K562 (cell line): Measurements from ENCODE around the gene AFF3. TPM values are rescaled to one million over a fixed set of nuclear protein-coding genes. Genes with fewer than 3 reads are reported as not detected.

Experiments
- ATAC-seq: fragments of 200-7000 bp; cut with Tn5 transposase; 3 replicates; pipeline ENCODE4 v1.9.1; 2020; ENCODE audit warnings: moderate library complexity
- BruUV-seq: library from RNA; stranded (reverse); fragments of 400-500 nt; replicated peaks from 2 replicates; lab custom pipeline; 2021; lab: Mats Ljungman, UMichigan
- CTCF ChIA-PET: fragments of 300-600 bp; formaldehyde crosslinking; extraction: SDS; loops from one replicate; lab custom pipeline; 2021; ENCODE audit warnings: low intra/inter-chr PET ratio; lab: Yijun Ruan, JAX
- POLR2A ChIA-PET: fragments of 300-600, 350-650 bp; sonication (Branson Sonifier 250); formaldehyde crosslinking; extraction: SDS; loops from one replicate; lab custom pipeline; 2021; ENCODE audit warnings: antibody characterized with exemption, inconsistent platforms; lab: Yijun Ruan, JAX
- DNase-seq, 4 experiments: peaks; one replicate each; pipeline versions ENCODE4 v3.0.0 to v3.0.0-alpha.2; 2011 to 2018; ENCODE audit warnings: low spot score in 3 of 4, mixed read lengths in 3 of 4; ENCODE audit errors: extremely low read depth in 1 of 4
- FAIRE-seq: peaks from 2 replicates; lab custom pipeline; 2011; peaks lifted over from hg19 to GRCh38; lab: Jason Lieb, UNC
- H2AFZ ChIP-seq: 2 replicates; pipeline ENCODE4 v1.6.0; 2011; ENCODE audit warnings: low read depth, low read length, control low read depth, inconsistent platforms
- H3K27ac ChIP-seq: fragments of 200-600 bp; 3 replicates; pipeline ENCODE4 v1.8.0; 2011; ENCODE audit warnings: low read depth, mild to moderate bottlenecking, control low read depth, inconsistent platforms, low read length, moderate library complexity, mixed read lengths; ENCODE audit errors: extremely low read depth
- H3K27me3 ChIP-seq, 2 experiments: fragments of 300-600 bp in 1 of 2; 2 replicates in 1 of 2; 3 replicates in 1 of 2; pipeline versions ENCODE4 v1.6.0 to v1.8.0; 2011; ENCODE audit warnings: inconsistent platforms in 2 of 2, low read length in 2 of 2, mild to moderate bottlenecking in 1 of 2, mixed read lengths in 1 of 2, moderate library complexity in 1 of 2; ENCODE audit not compliant: control insufficient read depth in 2 of 2, insufficient read depth in 2 of 2
- H3K36me3 ChIP-seq: fragments of 300-600 bp; 3 replicates; pipeline ENCODE4 v1.8.0; 2011; ENCODE audit warnings: mild to moderate bottlenecking, low read length, inconsistent platforms; ENCODE audit not compliant: control insufficient read depth, insufficient read depth
- H3K4me1 ChIP-seq, 2 experiments: fragments of 200-600 bp in 1 of 2; replicated peaks in 1 of 2; 2 replicates in 1 of 2; 3 replicates in 1 of 2; pipeline versions ENCODE4 v1.5.1 to v1.8.0; 2011; ENCODE audit warnings: inconsistent platforms in 2 of 2, low read length in 2 of 2, mild to moderate bottlenecking in 1 of 2, mixed read lengths in 1 of 2, moderate library complexity in 1 of 2; ENCODE audit not compliant: control insufficient read depth in 2 of 2, insufficient read depth in 2 of 2
- H3K4me2 ChIP-seq: 2 replicates; pipeline ENCODE4 v1.6.1; 2011; ENCODE audit warnings: low read length, control low read depth, inconsistent platforms, mixed read lengths; ENCODE audit not compliant: insufficient read depth
- H3K4me3 ChIP-seq: fragments of 200-600 bp; sonication (generic), shearing (Covaris generic); 2 replicates; pipeline ENCODE4 v1.5.1; 2016; ENCODE audit warnings: control low read depth, inconsistent platforms
- H3K79me2 ChIP-seq: fragments of 200-600 bp; 3 replicates; pipeline ENCODE4 v1.8.0; 2011; ENCODE audit warnings: low read length, inconsistent platforms; ENCODE audit not compliant: control insufficient read depth, insufficient read depth
- H3K9ac ChIP-seq, 2 experiments: 2 replicates each; pipeline versions ENCODE4 v1.6.0 to v1.6.1; 2011; ENCODE audit warnings: low read depth in 2 of 2, low read length in 2 of 2, control low read depth in 1 of 2, inconsistent platforms in 1 of 2, mild to moderate bottlenecking in 1 of 2, mixed read lengths in 1 of 2; ENCODE audit not compliant: insufficient read depth in 1 of 2
- H3K9me1 ChIP-seq: one replicate; pipeline ENCODE4 v1.6.0; 2011; ENCODE audit warnings: inconsistent platforms, mild to moderate bottlenecking, low read length, moderate library complexity; ENCODE audit not compliant: control insufficient read depth, insufficient read depth
- H3K9me3 ChIP-seq: replicated peaks from 2 replicates; pipeline ENCODE4 v1.5.1; 2011; ENCODE audit warnings: low read depth, low read length, inconsistent platforms; ENCODE audit not compliant: control insufficient read depth, insufficient read depth
- H4K20me1 ChIP-seq: replicated peaks from 2 replicates; pipeline ENCODE4 v1.6.1; 2011; ENCODE audit warnings: low read length, inconsistent platforms, mixed read lengths; ENCODE audit not compliant: control insufficient read depth, insufficient read depth
- ELF4 ChIP-seq: fragments of 450-650 bp; formaldehyde crosslinking; IDR thresholded peaks from 2 replicates; pipeline ENCODE4 v1.4.0; 2022; ENCODE audit warnings: missing genetic modification characterization
- FOSL1 ChIP-seq: fragments of 200-800 bp; sonication (Bioruptor generic); conservative IDR thresholded peaks from 2 replicates; pipeline ENCODE4 v1.6.1; 2016; ENCODE audit warnings: missing genetic modification characterization, missing compliant biosample characterization
- MCM2 ChIP-seq: fragments of 450-650 bp; IDR thresholded peaks from 2 replicates; pipeline ENCODE4 v1.6.1; 2017; ENCODE audit warnings: low read depth, mild to moderate bottlenecking
- PTRF ChIP-seq: fragments of 450-650 bp; IDR thresholded peaks from 2 replicates; pipeline ENCODE4 v1.6.1; 2016; ENCODE audit warnings: mild to moderate bottlenecking, missing genetic modification characterization, missing compliant biosample characterization
- SMAD4 ChIP-seq: fragments of 250-450 bp; sonication (Bioruptor Pico); conservative IDR thresholded peaks from 2 replicates; pipeline ENCODE4 v1.8.0; 2021; ENCODE audit warnings: inconsistent platforms, mild to moderate bottlenecking, moderate library complexity
- WGBS: fragments of 100-300 bp; shearing (Covaris generic); methylation state at CpG from one replicate; pipeline ENCODE4 v1.1.6; 2016; ENCODE audit warnings: low coverage, mixed read lengths; ENCODE audit not compliant: insufficient coverage; ENCODE audit errors: missing lambda C conversion rate; 5-methylcytosine and 5-hydroxymethylcytosine counted together
- in situ Hi-C: fragments of 300-500 bp; cut with MboI; formaldehyde crosslinking; loops from 4 replicates; pipeline ENCODE4 v1.15.0; 2018; ENCODE audit warnings: inconsistent platforms, mixed read lengths
- intact Hi-C: fragments of 100-400 bp; cut with micrococcal nuclease; formaldehyde crosslinking; loops from 2 replicates; pipeline ENCODE4 v1.14.2; 2022
- polyA plus RNA-seq, 8 experiments: library from polyadenylated mRNA; depleted of rRNA in 4 of 8; stranded (reverse) in 5 of 8; unstranded in 3 of 8; fragments of >200 nt; fragmentation: Nextera tagmentation in 2 of 8; fragmentation: Illumina TruSeq in 1 of 8; extraction: Ambion mirVana in 2 of 8; extraction: Trizol in 1 of 8; gene quantifications; 2 replicates each; pipeline versions ENCODE4 v1.2.1 to v1.2.3, GENCODE V29; 2011 to 2014; ENCODE audit warnings: inconsistent platforms in 1 of 8, missing spikeins in 1 of 8
- total RNA-seq, 7 experiments: library from RNA; depleted of rRNA in 6 of 7; stranded (reverse); fragments of >200 nt in 6 of 7; fragmentation: Illumina TruSeq in 2 of 7; extraction: Trizol in 2 of 7; gene quantifications; 2 replicates each; pipeline versions ENCODE4 v1.2.1 to v1.2.3, GENCODE V29; 2011 to 2021; ENCODE audit warnings: low replicate concordance in 1 of 7
- TF ChIP-seq, protein P1 (sequence below): fragments of 250-450 bp; sonication (Bioruptor Pico); IDR thresholded peaks from 2 replicates; pipeline ENCODE4 v1.5.0; 2021; ENCODE audit warnings: mild to moderate bottlenecking, moderate library complexity
- TF ChIP-seq, protein P2 (sequence below): IDR thresholded peaks from 2 replicates; pipeline ENCODE4 v1.6.1; 2016; ENCODE audit warnings: missing genetic modification characterization, missing compliant biosample characterization
- TF ChIP-seq, protein P3 (sequence below), 2 experiments: fragments of 450-650 bp; formaldehyde crosslinking in 1 of 2; IDR thresholded peaks; 2 replicates each; pipeline versions ENCODE4 v1.4.0 to v1.6.1; 2014 to 2020; ENCODE audit warnings: mild to moderate bottlenecking in 2 of 2, borderline replicate concordance in 1 of 2, low read depth in 1 of 2

The AFF3 gene
- total and polyA plus RNA-seq, 9 of the 15 experiments (the other 6 are each of a cell fraction or from before 2014, with no cell fraction given) = 0.02 to 0.11 TPM; not detected in 7

DNA sequence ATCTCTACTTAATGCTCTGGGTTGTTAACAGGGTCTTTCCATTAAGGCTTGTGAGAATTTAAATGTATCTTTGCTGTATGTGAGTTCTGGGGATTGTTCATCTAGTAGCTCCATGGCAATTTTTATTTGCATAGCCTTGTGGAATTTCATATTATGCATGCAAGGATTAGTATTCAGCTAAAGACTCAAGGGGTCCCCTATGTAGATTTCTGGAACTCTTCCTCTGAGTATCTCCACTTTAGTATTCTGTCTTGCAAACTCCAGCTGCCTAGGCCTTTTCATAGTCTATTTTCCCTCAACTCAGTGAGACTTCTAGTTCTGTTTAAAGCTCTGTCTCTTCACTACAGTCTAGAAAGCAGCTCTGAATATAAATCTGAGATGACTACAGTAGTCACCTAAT is 348.0 kb downstream of the AFF3 start (continued):
- TF ChIP-seq, protein P1, sequence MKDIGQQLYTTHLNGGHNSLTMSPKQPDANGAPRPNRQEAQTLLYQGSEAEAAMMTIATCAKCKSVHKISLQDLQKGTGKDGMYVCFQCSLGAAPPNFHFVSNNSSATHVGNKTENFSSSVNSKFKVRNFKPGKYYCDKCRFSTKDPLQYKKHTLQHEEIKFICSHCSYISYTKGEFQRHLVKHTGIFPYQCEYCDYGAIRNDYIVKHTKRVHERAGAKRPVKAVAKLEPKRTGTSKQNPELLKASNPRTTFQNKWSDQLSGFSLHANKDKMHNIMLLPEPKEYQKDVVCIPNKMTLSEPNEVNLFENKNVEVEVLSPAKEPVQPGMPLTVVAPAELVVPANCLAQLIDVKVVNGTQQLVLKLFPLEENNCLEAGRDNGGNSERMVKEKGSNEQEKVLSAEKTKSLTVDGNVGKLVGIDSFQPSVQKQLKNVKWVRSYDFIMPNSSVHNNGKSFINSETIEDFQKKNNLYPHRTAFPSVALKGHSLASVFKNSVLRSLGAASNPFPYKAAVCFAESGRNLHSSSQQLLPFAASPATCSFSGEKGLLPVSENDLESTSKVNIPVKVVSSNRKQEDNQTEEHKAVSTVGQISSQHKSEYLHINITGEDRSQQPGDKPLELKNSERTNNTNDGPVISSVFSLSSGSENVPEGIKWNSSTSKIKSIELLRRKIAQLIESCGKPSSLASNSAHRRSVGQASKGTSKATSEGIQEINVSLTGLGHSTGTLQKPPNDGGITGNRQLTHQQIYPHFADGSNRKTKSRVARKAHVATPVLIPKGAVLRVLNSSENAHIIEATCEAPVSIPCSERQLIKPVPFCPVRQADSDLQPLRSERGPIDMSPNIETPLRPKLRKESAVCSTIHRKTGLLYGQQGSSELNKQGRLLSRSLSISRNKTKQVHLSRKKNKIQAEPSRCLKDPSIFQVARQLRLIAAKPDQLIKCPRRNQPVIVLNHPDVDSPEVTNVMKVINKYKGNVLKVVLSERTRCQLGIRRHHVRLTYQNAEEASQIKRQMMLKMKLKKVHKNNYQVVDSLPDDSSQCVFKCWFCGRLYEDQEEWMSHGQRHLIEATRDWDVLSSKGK (CRISPR knock-in tag) = no peak
- TF ChIP-seq MCM2 (no peak), FOSL1 (tag) (no peak), ELF4 (CRISPR knock-in tag) (no peak)
- TF ChIP-seq, protein P2, sequence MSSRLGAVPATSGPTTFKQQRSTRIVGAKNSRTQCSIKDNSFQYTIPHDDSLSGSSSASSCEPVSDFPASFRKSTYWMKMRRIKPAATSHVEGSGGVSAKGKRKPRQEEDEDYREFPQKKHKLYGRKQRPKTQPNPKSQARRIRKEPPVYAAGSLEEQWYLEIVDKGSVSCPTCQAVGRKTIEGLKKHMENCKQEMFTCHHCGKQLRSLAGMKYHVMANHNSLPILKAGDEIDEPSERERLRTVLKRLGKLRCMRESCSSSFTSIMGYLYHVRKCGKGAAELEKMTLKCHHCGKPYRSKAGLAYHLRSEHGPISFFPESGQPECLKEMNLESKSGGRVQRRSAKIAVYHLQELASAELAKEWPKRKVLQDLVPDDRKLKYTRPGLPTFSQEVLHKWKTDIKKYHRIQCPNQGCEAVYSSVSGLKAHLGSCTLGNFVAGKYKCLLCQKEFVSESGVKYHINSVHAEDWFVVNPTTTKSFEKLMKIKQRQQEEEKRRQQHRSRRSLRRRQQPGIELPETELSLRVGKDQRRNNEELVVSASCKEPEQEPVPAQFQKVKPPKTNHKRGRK (tag) = no peak

GRCh38 chr2:99793022-99793421 is 349.4 kb downstream of the AFF3 start:
- DNase-seq = no peak
- H3K4me2 ChIP-seq = no peak overlapping the region
- no peaks in the 10 kb centered on the region for H3K9me3 ChIP-seq
- H3K9ac ChIP-seq = no peak overlapping the region
- 13% methylated on average over 7 of the region's 8 CpGs for WGBS
- POLR2A ChIA-PET = no interaction called here
- H2AFZ ChIP-seq = no peak overlapping the region
- BruUV-seq = no TSS peak
- no peaks in the 10 kb centered on the region for H4K20me1 ChIP-seq
- no peak for FAIRE-seq
- no peaks in the 10 kb centered on the region; a peak in 1 of 5 replicates for H3K4me1 ChIP-seq
- no peaks in the 10 kb centered on the region; a peak in 1 of 5 replicates for H3K27me3 ChIP-seq
- H3K79me2 ChIP-seq = no peaks in the 10 kb centered on the region
- H3K4me3 ChIP-seq = no peak overlapping the region
- no peak for ATAC-seq
- intact Hi-C loops = no loop called here
- H3K27ac ChIP-seq = no peak overlapping the region
- in situ Hi-C loops = no loop called here
- H3K9me1 ChIP-seq = no peaks in the 10 kb centered on the region
- H3K36me3 ChIP-seq = no peaks in the 10 kb centered on the region
- CTCF ChIA-PET = no interaction called here
- TF ChIP-seq, protein P3, sequence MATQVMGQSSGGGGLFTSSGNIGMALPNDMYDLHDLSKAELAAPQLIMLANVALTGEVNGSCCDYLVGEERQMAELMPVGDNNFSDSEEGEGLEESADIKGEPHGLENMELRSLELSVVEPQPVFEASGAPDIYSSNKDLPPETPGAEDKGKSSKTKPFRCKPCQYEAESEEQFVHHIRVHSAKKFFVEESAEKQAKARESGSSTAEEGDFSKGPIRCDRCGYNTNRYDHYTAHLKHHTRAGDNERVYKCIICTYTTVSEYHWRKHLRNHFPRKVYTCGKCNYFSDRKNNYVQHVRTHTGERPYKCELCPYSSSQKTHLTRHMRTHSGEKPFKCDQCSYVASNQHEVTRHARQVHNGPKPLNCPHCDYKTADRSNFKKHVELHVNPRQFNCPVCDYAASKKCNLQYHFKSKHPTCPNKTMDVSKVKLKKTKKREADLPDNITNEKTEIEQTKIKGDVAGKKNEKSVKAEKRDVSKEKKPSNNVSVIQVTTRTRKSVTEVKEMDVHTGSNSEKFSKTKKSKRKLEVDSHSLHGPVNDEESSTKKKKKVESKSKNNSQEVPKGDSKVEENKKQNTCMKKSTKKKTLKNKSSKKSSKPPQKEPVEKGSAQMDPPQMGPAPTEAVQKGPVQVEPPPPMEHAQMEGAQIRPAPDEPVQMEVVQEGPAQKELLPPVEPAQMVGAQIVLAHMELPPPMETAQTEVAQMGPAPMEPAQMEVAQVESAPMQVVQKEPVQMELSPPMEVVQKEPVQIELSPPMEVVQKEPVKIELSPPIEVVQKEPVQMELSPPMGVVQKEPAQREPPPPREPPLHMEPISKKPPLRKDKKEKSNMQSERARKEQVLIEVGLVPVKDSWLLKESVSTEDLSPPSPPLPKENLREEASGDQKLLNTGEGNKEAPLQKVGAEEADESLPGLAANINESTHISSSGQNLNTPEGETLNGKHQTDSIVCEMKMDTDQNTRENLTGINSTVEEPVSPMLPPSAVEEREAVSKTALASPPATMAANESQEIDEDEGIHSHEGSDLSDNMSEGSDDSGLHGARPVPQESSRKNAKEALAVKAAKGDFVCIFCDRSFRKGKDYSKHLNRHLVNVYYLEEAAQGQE (IDR thresholded peaks at IDR 0.05; ENCODE audit: borderline replicate concordance) = 0 out of 2 replicates have a peak, but pooled peaks have one; percentile 5
- TF ChIP-seq, protein P3 (CRISPR knock-in tag; IDR thresholded peaks at IDR 0.05; ENCODE audit: low read depth) = no peak
- no peak for TF ChIP-seq PTRF (tag)
- TF ChIP-seq SMAD4 (CRISPR knock-in tag) = no peak
